ENCODE data around the gene CPLX1.
A peak's percentile ranks its signal among the peaks of the same experiment; 100 is the strongest.

CPLX1 gene

GRCh38 chr4:830601-831482 lies 4.9 kb upstream of the CPLX1 start:
- ATAC-seq: no peak
- Mint-ChIP-seq H3K27ac (no peak overlapping the region), H3K27me3 (peaks cover 41% of the 10 kb centered on the region), H3K36me3 (no peaks in the 10 kb centered on the region), H3K4me3 (no peak overlapping the region), H3K9me3 (peaks cover 3% of the 10 kb centered on the region), H3K4me1 (peaks cover 9% of the 10 kb centered on the region)

GRCh38 chr4:829761-830600 lies 4.1 kb upstream of the CPLX1 start:
- Mint-ChIP-seq H3K27ac (no peak overlapping the region), H3K9me3 (peaks cover 3% of the 10 kb centered on the region), H3K4me1 (peaks cover 10% of the 10 kb centered on the region), H3K4me3 (no peak overlapping the region), H3K27me3 (peaks cover 45% of the 10 kb centered on the region), H3K36me3 (no peaks in the 10 kb centered on the region)
- no peak for ATAC-seq

DNA sequence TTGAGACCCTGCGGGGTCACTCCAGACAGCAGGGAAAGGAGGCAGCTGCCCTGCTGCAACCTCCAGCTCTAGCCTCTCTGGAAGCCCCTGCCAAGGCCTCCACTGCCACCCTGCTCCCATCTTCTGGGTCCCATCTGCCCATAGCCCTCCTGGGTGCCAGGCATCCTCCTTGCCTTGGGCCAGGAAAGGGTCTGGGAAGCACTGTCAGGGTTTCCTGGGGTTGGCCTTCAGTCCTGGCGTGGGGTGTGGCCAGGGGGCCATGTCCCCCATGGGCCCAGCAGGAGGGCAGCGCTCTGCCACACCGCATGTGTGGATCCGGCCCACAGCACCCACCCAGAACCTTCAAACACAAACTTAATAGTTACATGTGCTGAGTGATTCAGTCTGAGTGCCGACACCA lies 3.4 kb upstream of the CPLX1 start:
- no peaks in the 10 kb centered on the region for H3K36me3 Mint-ChIP-seq
- no peak for ATAC-seq
- H3K27me3 Mint-ChIP-seq: peaks cover 52% of the 10 kb centered on the region
- H3K4me3 Mint-ChIP-seq: no peak overlapping the region
- H3K9me3 Mint-ChIP-seq: peaks cover 3% of the 10 kb centered on the region
- H3K27ac Mint-ChIP-seq: no peak overlapping the region
- H3K4me1 Mint-ChIP-seq: peaks cover 17% of the 10 kb centered on the region

DNA sequence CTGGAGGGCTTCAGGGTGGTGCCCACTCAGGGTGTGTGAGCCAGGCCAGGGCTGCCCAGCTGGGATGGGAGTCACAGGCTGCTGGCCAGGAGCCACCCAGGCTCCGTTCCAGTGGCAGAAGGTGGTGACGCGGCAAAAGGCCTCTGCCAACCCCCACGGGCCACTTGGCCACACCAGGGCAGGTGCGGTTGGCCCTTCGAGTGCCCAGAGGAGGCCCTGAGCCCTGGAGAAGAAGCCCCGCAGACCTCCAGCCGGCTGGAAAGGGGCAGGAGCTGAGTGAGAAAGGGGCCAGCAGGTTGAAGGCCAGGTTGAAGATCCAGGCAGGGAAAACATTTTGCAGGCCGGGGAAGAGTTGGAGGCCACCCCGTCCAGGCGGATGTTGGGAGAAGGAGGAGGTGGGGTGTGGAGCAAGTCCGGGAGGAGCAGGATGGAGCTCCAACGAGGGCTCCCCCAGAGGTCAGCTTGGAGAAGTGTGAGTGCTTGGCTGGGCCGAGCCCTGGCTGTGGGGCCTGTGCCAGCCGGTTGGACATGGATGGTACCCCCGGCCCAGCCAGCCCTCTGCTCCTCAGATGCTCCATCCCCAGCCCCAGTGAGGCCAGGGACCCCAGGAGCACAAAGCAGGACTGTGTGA lies 2.8 kb upstream of the CPLX1 start:
- Mint-ChIP-seq H3K4me1 (peaks cover 17% of the 10 kb centered on the region), H3K4me3 (no peak overlapping the region), H3K36me3 (no peaks in the 10 kb centered on the region), H3K27ac (no peak overlapping the region), H3K9me3 (peaks cover 3% of the 10 kb centered on the region), H3K27me3 (peaks cover 57% of the 10 kb centered on the region)
- ATAC-seq: no peak

- peaks cover 3% of the 10 kb centered on the region for H3K9me3 Mint-ChIP-seq
- peaks cover 8% of the 10 kb centered on the region for H3K4me1 Mint-ChIP-seq
- H3K4me3 Mint-ChIP-seq: peak overlapping the region; percentile 16
- ATAC-seq: no peak
- H3K36me3 Mint-ChIP-seq: no peaks in the 10 kb centered on the region
- peaks cover 62% of the 10 kb centered on the region for H3K27me3 Mint-ChIP-seq
- no peak overlapping the region for H3K27ac Mint-ChIP-seq
These were observed 1.5 kb upstream of the CPLX1 start for GRCh38 chr4:827209-828081.

- Mint-ChIP-seq H3K36me3 (no peaks in the 10 kb centered on the region), H3K9me3 (peaks cover 3% of the 10 kb centered on the region), H3K4me3 (no peak overlapping the region), H3K27ac (no peak overlapping the region), H3K27me3 (peaks cover 70% of the 10 kb centered on the region), H3K4me1 (peaks cover 8% of the 10 kb centered on the region)
- ATAC-seq: peak; percentile 42
These were observed 729 bp upstream of the CPLX1 start for GRCh38 chr4:826508-827208.

- peak overlapping the region; percentile 64 for H3K4me3 Mint-ChIP-seq
- H3K27ac Mint-ChIP-seq: no peak overlapping the region
- peaks cover 78% of the 10 kb centered on the region for H3K27me3 Mint-ChIP-seq
- no peaks in the 10 kb centered on the region for H3K9me3 Mint-ChIP-seq
- H3K4me1 Mint-ChIP-seq: peaks cover 8% of the 10 kb centered on the region
- no peaks in the 10 kb centered on the region for H3K36me3 Mint-ChIP-seq
- ATAC-seq: no peak
These were observed 612 bp downstream of the CPLX1 start for GRCh38 chr4:825063-825970.

DNA sequence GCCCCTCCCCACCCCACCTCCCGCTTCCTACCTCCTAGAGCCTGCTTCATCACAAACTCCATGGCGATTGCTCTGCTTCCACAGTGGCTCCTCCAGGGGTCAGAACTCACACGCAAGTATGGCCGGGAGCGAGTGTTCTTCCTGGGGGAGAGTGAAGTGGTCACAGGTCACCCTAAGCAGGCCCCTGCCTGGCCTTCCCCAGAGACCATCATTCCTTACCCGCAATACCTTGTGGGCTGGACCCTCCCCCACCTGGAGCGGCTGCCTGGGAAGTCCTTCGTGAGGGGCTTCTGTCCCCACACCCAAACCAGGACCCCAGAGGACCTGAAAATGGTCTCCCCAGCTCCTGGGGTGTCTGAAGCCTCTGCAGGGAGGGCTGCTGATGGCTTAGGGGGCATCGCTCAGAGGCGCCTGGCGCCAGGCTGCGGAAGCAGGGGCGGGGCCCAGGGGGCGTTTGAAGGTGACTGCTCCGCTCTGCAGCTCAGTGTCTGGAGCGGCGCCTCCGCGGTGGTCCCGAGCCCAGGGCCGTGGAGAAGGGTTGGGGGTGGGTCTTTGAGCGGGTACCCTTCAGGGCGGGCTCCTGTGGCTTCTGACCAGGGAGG lies 1.4 kb downstream of the CPLX1 start:
- no peaks in the 10 kb centered on the region for H3K36me3 Mint-ChIP-seq
- peaks cover 8% of the 10 kb centered on the region for H3K4me1 Mint-ChIP-seq
- no peak for ATAC-seq
- peak overlapping the region; percentile 64 for H3K4me3 Mint-ChIP-seq
- peaks cover 79% of the 10 kb centered on the region for H3K27me3 Mint-ChIP-seq
- peaks cover 3% of the 10 kb centered on the region for H3K9me3 Mint-ChIP-seq
- no peak overlapping the region for H3K27ac Mint-ChIP-seq

- Mint-ChIP-seq H3K27ac (no peak overlapping the region), H3K36me3 (no peaks in the 10 kb centered on the region), H3K4me1 (peaks cover 8% of the 10 kb centered on the region), H3K4me3 (no peak overlapping the region), H3K27me3 (peaks cover 76% of the 10 kb centered on the region), H3K9me3 (peaks cover 3% of the 10 kb centered on the region)
- ATAC-seq: no peak
These were observed 2.0 kb downstream of the CPLX1 start for GRCh38 chr4:823761-824460.

- no peak for ATAC-seq
- no peaks in the 10 kb centered on the region for H3K36me3 Mint-ChIP-seq
- no peak overlapping the region for H3K27ac Mint-ChIP-seq
- H3K9me3 Mint-ChIP-seq: peaks cover 3% of the 10 kb centered on the region
- H3K27me3 Mint-ChIP-seq: peaks cover 70% of the 10 kb centered on the region
- peaks cover 8% of the 10 kb centered on the region for H3K4me1 Mint-ChIP-seq
- no peak overlapping the region for H3K4me3 Mint-ChIP-seq
These were observed 2.7 kb downstream of the CPLX1 start for GRCh38 chr4:823176-823760.

DNA sequence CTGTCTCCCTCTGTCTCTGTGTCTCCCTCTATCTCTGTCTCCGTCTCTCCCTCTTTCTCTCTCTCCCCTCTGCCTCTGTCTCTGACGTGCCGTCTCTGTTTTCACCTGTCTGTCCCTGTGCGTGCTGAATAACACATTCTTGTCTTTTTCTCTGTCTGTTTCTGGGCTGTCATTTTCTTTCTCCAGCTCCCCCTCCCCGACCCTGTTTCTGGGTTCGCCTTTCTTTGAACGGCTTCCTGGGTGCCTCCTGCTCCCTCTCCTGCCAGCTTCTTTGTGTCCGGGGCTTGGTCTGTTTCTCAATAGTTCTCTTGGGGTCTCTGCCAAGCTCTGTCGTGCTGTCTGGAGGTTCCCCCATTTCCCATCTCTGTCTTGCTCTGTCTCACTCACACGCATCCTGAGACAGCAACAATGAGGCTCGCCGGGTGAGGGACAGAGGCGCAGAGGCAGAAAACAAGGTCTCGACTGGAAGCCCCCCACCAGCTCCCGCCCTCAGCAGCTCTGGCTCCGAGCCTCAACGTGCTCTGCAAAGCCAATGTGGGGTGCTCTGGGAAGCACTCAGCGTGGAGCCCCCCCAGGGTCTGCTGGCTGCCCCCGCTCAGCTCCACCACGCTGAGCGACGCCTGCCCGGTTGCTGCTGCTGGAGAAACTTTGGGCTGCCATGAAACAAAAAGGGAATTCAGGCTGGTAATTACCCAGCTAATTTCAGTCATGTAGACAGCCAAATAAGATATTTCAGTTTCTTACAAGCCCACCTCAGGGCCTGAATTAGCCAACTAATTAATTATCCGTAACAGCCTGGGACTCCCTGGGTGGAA lies 3.4 kb downstream of the CPLX1 start:
- ATAC-seq: no peak
- Mint-ChIP-seq H3K27ac (no peak overlapping the region), H3K4me3 (no peak overlapping the region), H3K4me1 (peaks cover 8% of the 10 kb centered on the region), H3K36me3 (no peaks in the 10 kb centered on the region), H3K27me3 (peaks cover 63% of the 10 kb centered on the region), H3K9me3 (peaks cover 3% of the 10 kb centered on the region)

DNA sequence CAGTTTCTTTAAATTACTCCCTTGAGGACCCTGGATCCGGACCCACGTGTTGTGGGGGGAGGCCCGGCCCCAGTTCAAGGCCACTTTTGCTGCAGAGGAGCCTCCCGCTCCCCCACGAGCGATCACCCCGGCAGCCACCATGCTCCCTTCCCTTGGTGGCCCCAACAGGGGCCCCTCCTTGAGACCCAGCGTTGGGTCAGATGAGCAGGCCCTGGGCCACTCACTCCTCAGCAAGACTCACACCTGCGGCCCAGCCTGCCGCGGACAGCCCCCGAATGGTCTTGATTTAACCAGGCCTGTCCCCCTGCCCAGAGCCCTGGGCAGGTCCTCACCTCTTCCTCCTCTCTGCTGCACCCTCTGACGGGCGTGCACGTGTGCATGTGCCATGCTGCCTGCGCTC lies 4.3 kb downstream of the CPLX1 start:
- Mint-ChIP-seq H3K27me3 (peaks cover 66% of the 10 kb centered on the region), H3K4me3 (no peak overlapping the region), H3K4me1 (peaks cover 8% of the 10 kb centered on the region), H3K36me3 (no peaks in the 10 kb centered on the region), H3K9me3 (peaks cover 3% of the 10 kb centered on the region), H3K27ac (no peak overlapping the region)
- ATAC-seq: no peak

Measured in stimulated activated memory B cell treated with anti-CD40 and anti-IgM and Interleukin-4, amounts not matched to agents 10 μg/mL and 1 μg/mL and 100 μg/mL, for 72 hours (primary cell).